Liver (tissue), 9 donors: Measurements from ENCODE around the gene RARB. TPM values are rescaled to one million over a fixed set of nuclear protein-coding genes. Genes with fewer than 3 reads are reported as not detected.

ENCODE experiments used
- DNase-seq: peaks from one replicate; pipeline ENCODE4 v3.0.0-alpha.2; 2017; ENCODE audit warnings: low spot score
- H3K27ac ChIP-seq, 2 donors: one replicate each; pipeline ENCODE4 v1.7.0; 2013; ENCODE audit warnings: inconsistent platforms in 2 of 2, low read length in 2 of 2, control low read depth in 1 of 2, low read depth in 1 of 2, mild to moderate bottlenecking in 1 of 2
- H3K27me3 ChIP-seq, 4 donors: one replicate each; pipeline versions ENCODE4 v1.6.1 to v1.7.0; 2013; ENCODE audit warnings: low read length in 3 of 4, inconsistent platforms in 1 of 4, mild to moderate bottlenecking in 1 of 4, moderate library complexity in 1 of 4; ENCODE audit not compliant: control insufficient read depth in 4 of 4, insufficient read depth in 4 of 4
- H3K36me3 ChIP-seq, 4 donors: one replicate each; pipeline versions ENCODE4 v1.6.1 to v1.7.0; 2013; ENCODE audit warnings: low read length in 3 of 4, mild to moderate bottlenecking in 3 of 4, low read depth in 1 of 4, moderate library complexity in 1 of 4; ENCODE audit not compliant: control insufficient read depth in 4 of 4, insufficient read depth in 3 of 4
- H3K4me1 ChIP-seq, 4 donors: one replicate each; pipeline versions ENCODE4 v1.6.1 to v1.7.0; 2013; ENCODE audit warnings: low read length in 3 of 4, mild to moderate bottlenecking in 3 of 4, moderate library complexity in 1 of 4; ENCODE audit not compliant: control insufficient read depth in 4 of 4, insufficient read depth in 4 of 4
- H3K4me3 ChIP-seq, 3 donors: one replicate each; pipeline versions ENCODE4 v1.6.1 to v1.7.0; 2013; ENCODE audit warnings: low read length in 3 of 3, control low read depth in 1 of 3, low read depth in 1 of 3, mild to moderate bottlenecking in 1 of 3
- H3K9ac ChIP-seq, 2 donors: one replicate each; pipeline ENCODE4 v1.7.0; 2013; ENCODE audit warnings: low read length in 2 of 2, mild to moderate bottlenecking in 2 of 2, moderate library complexity in 2 of 2, control low read depth in 1 of 2, low read depth in 1 of 2
- H3K9me3 ChIP-seq, 4 donors: one replicate each; pipeline versions ENCODE4 v1.6.1 to v1.7.0; 2013; ENCODE audit warnings: low read length in 3 of 4; ENCODE audit not compliant: control insufficient read depth in 4 of 4
- EGR1 ChIP-seq, 2 donors: IDR thresholded peaks; 2 replicates each; pipeline ENCODE4 v1.6.1; 2016 to 2018; ENCODE audit warnings: antibody characterized with exemption in 2 of 2, low read depth in 2 of 2
- FOXA1 ChIP-seq: IDR thresholded peaks from 2 replicates; pipeline ENCODE4 v1.6.1; 2016; ENCODE audit warnings: antibody characterized with exemption
- FOXA2 ChIP-seq: IDR thresholded peaks from 2 replicates; pipeline ENCODE4 v1.6.1; 2016; ENCODE audit warnings: antibody characterized with exemption
- HNF4A ChIP-seq, 2 donors: conservative IDR thresholded peaks; 2 replicates each; pipeline ENCODE4 v1.6.1; 2016; ENCODE audit warnings: antibody characterized with exemption in 2 of 2, mild to moderate bottlenecking in 2 of 2
- HNF4G ChIP-seq: IDR thresholded peaks from 2 replicates; pipeline ENCODE4 v1.6.1; 2016; ENCODE audit warnings: antibody characterized with exemption
- JUND ChIP-seq, 2 donors: IDR thresholded peaks; 2 replicates each; pipeline ENCODE4 v1.6.1; 2016; ENCODE audit warnings: antibody characterized with exemption in 2 of 2
- NR2F2 ChIP-seq: IDR thresholded peaks from 2 replicates; pipeline ENCODE4 v1.6.1; 2016; ENCODE audit warnings: antibody characterized with exemption
- RAD21 ChIP-seq, 2 donors: IDR thresholded peaks; 2 replicates each; pipeline ENCODE4 v1.6.1; 2016; ENCODE audit warnings: antibody characterized with exemption in 2 of 2, mild to moderate bottlenecking in 2 of 2
- RXRA ChIP-seq, 2 donors: IDR thresholded peaks; 2 replicates each; pipeline ENCODE4 v1.6.1; 2017 to 2018; ENCODE audit warnings: antibody characterized with exemption in 2 of 2, mild to moderate bottlenecking in 1 of 2
- SP1 ChIP-seq: IDR thresholded peaks from 2 replicates; pipeline ENCODE4 v1.6.1; 2018; ENCODE audit warnings: antibody characterized with exemption, mild to moderate bottlenecking
- TAF1 ChIP-seq: conservative IDR thresholded peaks from 2 replicates; pipeline ENCODE4 v1.6.1; 2016; ENCODE audit warnings: antibody characterized with exemption, mild to moderate bottlenecking
- WGBS: extraction: QIAGEN DNeasy Blood & Tissue Kit; methylation state at CpG from one replicate; pipeline ENCODE4 v1.1.7; 2013; 5-methylcytosine and 5-hydroxymethylcytosine counted together
- polyA plus RNA-seq, 2 donors: library from polyadenylated mRNA; stranded (reverse) in 1 of 2; unstranded in 1 of 2; fragments of 200-250 nt in 1 of 2; fragments of >200 nt in 1 of 2; fragmentation: Nextera tagmentation in 1 of 2; extraction: Ambion mirVana in 1 of 2; gene quantifications; one replicate each; pipeline versions ENCODE4 v1.2.1 to v1.2.3, GENCODE V29; 2013 to 2015
- total RNA-seq, 2 donors: library from RNA; depleted of rRNA; stranded (reverse); fragments of >200 nt; gene quantifications; one replicate each; pipeline ENCODE4 v1.2.3, GENCODE V29; 2014
- TF ChIP-seq, protein P1 (sequence below): fragments of 150-350 bp; IDR thresholded peaks from 2 replicates; pipeline ENCODE4 v1.5.1; 2017; ENCODE audit warnings: improper control_type of control experiment, low read depth, low read length; ENCODE audit not compliant: missing input control
- TF ChIP-seq, protein P2 (sequence below): IDR thresholded peaks from 2 replicates; pipeline ENCODE4 v1.6.1; 2016; ENCODE audit warnings: antibody characterized with exemption
- TF ChIP-seq, protein P3 (sequence below): IDR thresholded peaks from 2 replicates; pipeline ENCODE4 v1.6.1; 2016; ENCODE audit warnings: antibody characterized with exemption
- TF ChIP-seq, protein P4 (sequence below): IDR thresholded peaks from 2 replicates; pipeline ENCODE4 v1.6.1; 2016; ENCODE audit warnings: antibody characterized with exemption
- TF ChIP-seq, protein P5 (sequence below): IDR thresholded peaks from 2 replicates; pipeline ENCODE4 v1.6.1; 2016; ENCODE audit warnings: antibody characterized with exemption, mild to moderate bottlenecking
- donor health status: healthy.
- donor health status: healthy.
- donor health status: healthy.
- donor health status: healthy.
- donor health status: healthy.

Gene RARB
- total and polyA plus RNA-seq, 4 donors: 2.1 to 3.3 (median 2.3) TPM

DNA sequence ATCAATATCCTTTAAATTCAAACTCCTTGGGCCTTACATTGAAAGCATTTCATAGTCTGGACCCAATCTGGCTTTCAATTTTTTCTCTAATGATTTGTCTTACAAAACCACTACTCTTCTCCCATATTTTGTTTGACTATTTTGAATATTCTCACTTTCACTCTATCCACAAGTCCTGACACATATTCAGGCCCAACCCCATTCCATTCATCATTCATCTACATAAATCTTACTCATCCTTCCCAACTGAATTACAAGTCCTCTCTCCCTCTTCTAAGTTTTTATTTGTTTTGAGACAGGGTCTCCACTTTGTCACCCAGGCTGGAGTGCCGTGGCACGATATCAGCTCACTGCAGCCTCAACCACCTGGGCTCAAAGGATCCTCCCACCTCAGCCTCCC is 193.0 kb downstream of the RARB start:
- DNase-seq: no peak
- Histone ChIP-seq H3K9ac (no peak overlapping the region), H3K4me1 (peaks cover 4 to 27% (median 18%) of the 10 kb centered on the region in 4 donors), H3K27ac (peak overlapping the region; percentile 60 to 89), H3K36me3 (peaks cover 5 to 17% (median 10%) of the 10 kb centered on the region in 4 donors), H3K4me3 (no peak overlapping the region), H3K9me3 (no peaks in the 10 kb centered on the region), H3K27me3 (no peaks in the 10 kb centered on the region)
- TF ChIP-seq, protein P1, sequence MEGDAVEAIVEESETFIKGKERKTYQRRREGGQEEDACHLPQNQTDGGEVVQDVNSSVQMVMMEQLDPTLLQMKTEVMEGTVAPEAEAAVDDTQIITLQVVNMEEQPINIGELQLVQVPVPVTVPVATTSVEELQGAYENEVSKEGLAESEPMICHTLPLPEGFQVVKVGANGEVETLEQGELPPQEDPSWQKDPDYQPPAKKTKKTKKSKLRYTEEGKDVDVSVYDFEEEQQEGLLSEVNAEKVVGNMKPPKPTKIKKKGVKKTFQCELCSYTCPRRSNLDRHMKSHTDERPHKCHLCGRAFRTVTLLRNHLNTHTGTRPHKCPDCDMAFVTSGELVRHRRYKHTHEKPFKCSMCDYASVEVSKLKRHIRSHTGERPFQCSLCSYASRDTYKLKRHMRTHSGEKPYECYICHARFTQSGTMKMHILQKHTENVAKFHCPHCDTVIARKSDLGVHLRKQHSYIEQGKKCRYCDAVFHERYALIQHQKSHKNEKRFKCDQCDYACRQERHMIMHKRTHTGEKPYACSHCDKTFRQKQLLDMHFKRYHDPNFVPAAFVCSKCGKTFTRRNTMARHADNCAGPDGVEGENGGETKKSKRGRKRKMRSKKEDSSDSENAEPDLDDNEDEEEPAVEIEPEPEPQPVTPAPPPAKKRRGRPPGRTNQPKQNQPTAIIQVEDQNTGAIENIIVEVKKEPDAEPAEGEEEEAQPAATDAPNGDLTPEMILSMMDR: no peak
- TF ChIP-seq HNF4A (conservative IDR thresholded peaks at IDR 0.05) (no peak), RAD21 (IDR thresholded peaks at IDR 0.05) (no peak), FOXA1 (no peak), TAF1 (no peak)
- TF ChIP-seq, protein P2, sequence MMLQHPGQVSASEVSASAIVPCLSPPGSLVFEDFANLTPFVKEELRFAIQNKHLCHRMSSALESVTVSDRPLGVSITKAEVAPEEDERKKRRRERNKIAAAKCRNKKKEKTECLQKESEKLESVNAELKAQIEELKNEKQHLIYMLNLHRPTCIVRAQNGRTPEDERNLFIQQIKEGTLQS: no peak
- 97% methylated on average over 2 of the region's 2 CpGs for WGBS

DNA sequence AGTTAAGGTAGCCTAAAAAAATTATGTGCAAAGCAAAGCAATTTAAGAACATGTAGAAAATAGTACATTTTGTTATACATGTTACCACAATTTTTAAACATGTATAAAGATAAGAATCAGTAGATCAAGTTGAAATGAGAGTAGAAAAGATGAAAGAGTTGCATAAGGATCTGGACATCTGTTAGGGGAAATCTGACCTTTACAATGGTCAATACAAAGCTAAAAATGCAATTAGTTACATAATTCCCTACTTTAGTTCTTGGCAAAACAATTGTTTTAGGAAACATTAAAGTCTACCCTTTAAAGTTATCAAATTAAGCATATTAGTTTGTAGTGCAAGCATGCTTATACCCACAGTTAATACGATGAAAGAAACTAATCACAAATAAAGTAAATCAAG is 203.9 kb downstream of the RARB start:
- H3K36me3 ChIP-seq: peaks cover 1 to 37% (median 15%) of the 10 kb centered on the region in 4 donors

DNA sequence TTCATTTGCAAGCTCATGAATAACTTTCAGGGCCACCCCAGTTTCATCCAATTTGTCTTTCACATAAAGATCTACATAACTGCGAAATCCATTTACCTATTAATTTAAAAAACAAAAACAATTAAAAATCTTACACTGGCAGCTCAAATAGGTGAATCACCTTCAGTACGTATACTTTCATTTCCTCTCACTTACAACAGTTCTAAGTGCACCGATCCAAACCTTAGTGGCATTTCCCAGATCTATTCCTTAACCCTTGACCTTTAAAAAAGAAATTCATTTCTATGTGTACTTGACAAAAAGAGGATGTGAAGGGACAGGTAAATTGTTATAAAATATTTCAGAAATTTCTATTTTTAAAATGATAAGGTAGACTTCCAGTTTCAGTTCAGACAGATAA is 205.9 kb downstream of the RARB start:
- Histone ChIP-seq H3K4me3 (no peak overlapping the region), H3K36me3 (peaks cover 1 to 34% (median 10%) of the 10 kb centered on the region in 4 donors)
- no peak for TF ChIP-seq RAD21 (IDR thresholded peaks at IDR 0.05)
- no peak for TF ChIP-seq NR2F2
- TF ChIP-seq, protein P3, sequence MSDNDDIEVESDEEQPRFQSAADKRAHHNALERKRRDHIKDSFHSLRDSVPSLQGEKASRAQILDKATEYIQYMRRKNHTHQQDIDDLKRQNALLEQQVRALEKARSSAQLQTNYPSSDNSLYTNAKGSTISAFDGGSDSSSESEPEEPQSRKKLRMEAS: no peak
- no peak for TF ChIP-seq JUND (IDR thresholded peaks at IDR 0.05)
- TF ChIP-seq, protein P4, sequence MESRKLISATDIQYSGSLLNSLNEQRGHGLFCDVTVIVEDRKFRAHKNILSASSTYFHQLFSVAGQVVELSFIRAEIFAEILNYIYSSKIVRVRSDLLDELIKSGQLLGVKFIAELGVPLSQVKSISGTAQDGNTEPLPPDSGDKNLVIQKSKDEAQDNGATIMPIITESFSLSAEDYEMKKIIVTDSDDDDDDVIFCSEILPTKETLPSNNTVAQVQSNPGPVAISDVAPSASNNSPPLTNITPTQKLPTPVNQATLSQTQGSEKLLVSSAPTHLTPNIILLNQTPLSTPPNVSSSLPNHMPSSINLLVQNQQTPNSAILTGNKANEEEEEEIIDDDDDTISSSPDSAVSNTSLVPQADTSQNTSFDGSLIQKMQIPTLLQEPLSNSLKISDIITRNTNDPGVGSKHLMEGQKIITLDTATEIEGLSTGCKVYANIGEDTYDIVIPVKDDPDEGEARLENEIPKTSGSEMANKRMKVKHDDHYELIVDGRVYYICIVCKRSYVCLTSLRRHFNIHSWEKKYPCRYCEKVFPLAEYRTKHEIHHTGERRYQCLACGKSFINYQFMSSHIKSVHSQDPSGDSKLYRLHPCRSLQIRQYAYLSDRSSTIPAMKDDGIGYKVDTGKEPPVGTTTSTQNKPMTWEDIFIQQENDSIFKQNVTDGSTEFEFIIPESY: no peak
- no peak for TF ChIP-seq SP1
- TF ChIP-seq RXRA (IDR thresholded peaks at IDR 0.05): no peak
- TF ChIP-seq, protein P5, sequence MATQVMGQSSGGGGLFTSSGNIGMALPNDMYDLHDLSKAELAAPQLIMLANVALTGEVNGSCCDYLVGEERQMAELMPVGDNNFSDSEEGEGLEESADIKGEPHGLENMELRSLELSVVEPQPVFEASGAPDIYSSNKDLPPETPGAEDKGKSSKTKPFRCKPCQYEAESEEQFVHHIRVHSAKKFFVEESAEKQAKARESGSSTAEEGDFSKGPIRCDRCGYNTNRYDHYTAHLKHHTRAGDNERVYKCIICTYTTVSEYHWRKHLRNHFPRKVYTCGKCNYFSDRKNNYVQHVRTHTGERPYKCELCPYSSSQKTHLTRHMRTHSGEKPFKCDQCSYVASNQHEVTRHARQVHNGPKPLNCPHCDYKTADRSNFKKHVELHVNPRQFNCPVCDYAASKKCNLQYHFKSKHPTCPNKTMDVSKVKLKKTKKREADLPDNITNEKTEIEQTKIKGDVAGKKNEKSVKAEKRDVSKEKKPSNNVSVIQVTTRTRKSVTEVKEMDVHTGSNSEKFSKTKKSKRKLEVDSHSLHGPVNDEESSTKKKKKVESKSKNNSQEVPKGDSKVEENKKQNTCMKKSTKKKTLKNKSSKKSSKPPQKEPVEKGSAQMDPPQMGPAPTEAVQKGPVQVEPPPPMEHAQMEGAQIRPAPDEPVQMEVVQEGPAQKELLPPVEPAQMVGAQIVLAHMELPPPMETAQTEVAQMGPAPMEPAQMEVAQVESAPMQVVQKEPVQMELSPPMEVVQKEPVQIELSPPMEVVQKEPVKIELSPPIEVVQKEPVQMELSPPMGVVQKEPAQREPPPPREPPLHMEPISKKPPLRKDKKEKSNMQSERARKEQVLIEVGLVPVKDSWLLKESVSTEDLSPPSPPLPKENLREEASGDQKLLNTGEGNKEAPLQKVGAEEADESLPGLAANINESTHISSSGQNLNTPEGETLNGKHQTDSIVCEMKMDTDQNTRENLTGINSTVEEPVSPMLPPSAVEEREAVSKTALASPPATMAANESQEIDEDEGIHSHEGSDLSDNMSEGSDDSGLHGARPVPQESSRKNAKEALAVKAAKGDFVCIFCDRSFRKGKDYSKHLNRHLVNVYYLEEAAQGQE: no peak
- no peak for TF ChIP-seq EGR1 (IDR thresholded peaks at IDR 0.05; ENCODE audit: low read depth in 2 of 2)

More for the DNA sequence above, 203.9 kb downstream of the RARB start:
- DNase-seq: no peak
- TF ChIP-seq NR2F2 (no peak), FOXA1 (no peak), HNF4A (conservative IDR thresholded peaks at IDR 0.05) (peak; percentile 24 to 37), RXRA (IDR thresholded peaks at IDR 0.05) (peak in 1 of 2 donors; percentile 16), TAF1 (no peak), HNF4G (no peak), FOXA2 (no peak), EGR1 (IDR thresholded peaks at IDR 0.05; ENCODE audit: low read depth in 2 of 2) (no peak)
- TF ChIP-seq, protein P4: no peak
- TF ChIP-seq, protein P2: no peak
- Histone ChIP-seq H3K4me1 (peaks cover 0 to 26% (median 5%) of the 10 kb centered on the region in 4 donors), H3K9me3 (no peaks in the 10 kb centered on the region), H3K27me3 (no peaks in the 10 kb centered on the region), H3K9ac (no peak overlapping the region), H3K4me3 (no peak overlapping the region), H3K27ac (no peak overlapping the region)
- WGBS: 45% methylated on average over 1 of the region's 1 CpG

More for the DNA sequence above, 205.9 kb downstream of the RARB start:
- Histone ChIP-seq H3K4me1 (peaks cover 0 to 27% (median 5%) of the 10 kb centered on the region in 4 donors), H3K9ac (no peak overlapping the region), H3K27ac (no peak overlapping the region), H3K27me3 (no peaks in the 10 kb centered on the region), H3K9me3 (no peaks in the 10 kb centered on the region)
- WGBS: 72% methylated on average over 3 of the region's 3 CpGs
- no peak for DNase-seq
